ENCODE results near the gene ASAP2. TPM values are rescaled to one million over a fixed set of nuclear protein-coding genes. Genes with fewer than 3 reads are reported as not detected.

The ASAP2 gene
- total RNA-seq, 1 experiment from 2014 or later: 60.3 TPM

DNA sequence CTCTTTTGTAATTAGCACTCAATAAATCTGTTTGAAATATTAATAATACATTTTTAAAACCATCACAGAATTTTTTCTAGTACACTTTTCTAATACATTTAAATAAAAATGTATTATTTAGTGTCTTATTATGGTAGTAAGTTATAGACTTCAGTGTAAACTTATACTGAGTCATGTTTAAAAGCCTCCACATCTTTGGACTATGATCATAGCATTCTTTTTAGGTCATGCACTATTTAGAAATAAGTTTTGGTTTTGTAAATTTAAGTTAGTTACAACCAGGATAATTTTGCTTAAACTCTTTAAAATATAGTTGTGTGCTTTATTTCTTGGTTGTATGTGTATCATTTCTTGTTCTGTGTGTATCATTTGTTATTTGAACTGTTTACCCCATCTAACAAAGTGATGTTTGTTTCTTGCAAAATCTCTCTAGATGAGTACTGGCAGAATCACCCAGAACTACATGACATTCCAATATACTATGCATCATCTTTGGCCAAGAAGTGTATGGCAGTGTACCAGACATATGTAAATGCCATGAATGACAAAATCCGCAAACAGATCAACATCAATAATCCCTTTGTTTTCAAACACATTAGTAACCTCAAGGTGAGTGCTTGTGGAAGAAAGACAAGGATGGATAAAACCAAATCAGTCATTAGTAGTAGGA lies 233.6 kb downstream of the ASAP2 start:
- BruUV-seq (replicated peaks): no TSS peak
- DNase-seq: no peak
- no peak for TF ChIP-seq EZH2 (IDR thresholded peaks at IDR 0.05; ENCODE audit: low read depth)
- TF ChIP-seq, protein P1, sequence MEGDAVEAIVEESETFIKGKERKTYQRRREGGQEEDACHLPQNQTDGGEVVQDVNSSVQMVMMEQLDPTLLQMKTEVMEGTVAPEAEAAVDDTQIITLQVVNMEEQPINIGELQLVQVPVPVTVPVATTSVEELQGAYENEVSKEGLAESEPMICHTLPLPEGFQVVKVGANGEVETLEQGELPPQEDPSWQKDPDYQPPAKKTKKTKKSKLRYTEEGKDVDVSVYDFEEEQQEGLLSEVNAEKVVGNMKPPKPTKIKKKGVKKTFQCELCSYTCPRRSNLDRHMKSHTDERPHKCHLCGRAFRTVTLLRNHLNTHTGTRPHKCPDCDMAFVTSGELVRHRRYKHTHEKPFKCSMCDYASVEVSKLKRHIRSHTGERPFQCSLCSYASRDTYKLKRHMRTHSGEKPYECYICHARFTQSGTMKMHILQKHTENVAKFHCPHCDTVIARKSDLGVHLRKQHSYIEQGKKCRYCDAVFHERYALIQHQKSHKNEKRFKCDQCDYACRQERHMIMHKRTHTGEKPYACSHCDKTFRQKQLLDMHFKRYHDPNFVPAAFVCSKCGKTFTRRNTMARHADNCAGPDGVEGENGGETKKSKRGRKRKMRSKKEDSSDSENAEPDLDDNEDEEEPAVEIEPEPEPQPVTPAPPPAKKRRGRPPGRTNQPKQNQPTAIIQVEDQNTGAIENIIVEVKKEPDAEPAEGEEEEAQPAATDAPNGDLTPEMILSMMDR (conservative IDR thresholded peaks at IDR 0.05): no peak
- Histone ChIP-seq H3K36me3 (ENCODE audit: low read depth) (peaks cover 52% of the 10 kb centered on the region), H2AFZ (no peak overlapping the region), H3K27me3 (ENCODE audit: insufficient read depth, low read depth) (no peaks in the 10 kb centered on the region), H3K9me3 (ENCODE audit: insufficient read depth, low read depth) (no peaks in the 10 kb centered on the region), H3K4me1 (replicated peaks; ENCODE audit: insufficient read depth) (no peaks in the 10 kb centered on the region), H4K20me1 (ENCODE audit: insufficient read depth) (no peaks in the 10 kb centered on the region), H3K79me2 (ENCODE audit: low read depth) (no peaks in the 10 kb centered on the region), H3K27ac (no peak overlapping the region), H3K4me2 (no peak overlapping the region), H3K4me3 (no peak overlapping the region), H3F3A (ENCODE audit: insufficient read depth, low read depth) (0 out of 2 replicates have a peak, but pooled peaks cover 10% of the 10 kb centered on the region), H3K9me2 (ENCODE audit: insufficient read depth) (no peaks in the 10 kb centered on the region)
- intact Hi-C loops (cut with micrococcal nuclease; ENCODE audit: unreplicated experiment): no loop called here
- CTCF ChIA-PET: no interaction called here
- POLR2A ChIA-PET (ENCODE audit: unreplicated experiment): no interaction called here

DNA sequence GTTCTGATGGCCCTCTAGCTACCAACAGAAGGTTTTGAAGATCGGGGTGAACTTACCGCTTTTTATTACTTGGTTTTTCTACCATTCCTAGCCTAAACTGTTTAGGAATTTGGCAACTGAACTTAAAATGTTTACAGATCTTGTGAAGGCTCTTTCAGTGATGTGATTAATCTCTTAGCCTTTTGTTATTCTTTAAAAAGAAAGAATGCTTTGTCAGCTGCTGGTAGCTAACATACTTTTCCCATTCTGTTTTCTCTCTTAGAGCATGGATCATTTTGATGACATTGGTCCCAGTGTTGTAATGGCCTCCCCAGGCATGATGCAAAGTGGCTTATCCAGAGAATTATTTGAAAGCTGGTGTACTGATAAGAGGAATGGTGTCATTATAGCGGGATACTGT lies 234.9 kb downstream of the ASAP2 start:
- H3K4me2 ChIP-seq: no peak overlapping the region
- POLR2A ChIA-PET (ENCODE audit: unreplicated experiment): no interaction called here
- H3K79me2 ChIP-seq (ENCODE audit: low read depth): no peaks in the 10 kb centered on the region
- no peak overlapping the region for H3K27ac ChIP-seq
- CTCF ChIA-PET: no interaction called here
- no peak overlapping the region for H2AFZ ChIP-seq
- peaks cover 47% of the 10 kb centered on the region for H3K36me3 ChIP-seq (ENCODE audit: low read depth)
- no peaks in the 10 kb centered on the region for H4K20me1 ChIP-seq (ENCODE audit: insufficient read depth)
- no peak overlapping the region for H3K4me3 ChIP-seq
- TF ChIP-seq, protein P1 (conservative IDR thresholded peaks at IDR 0.05): no peak
- TF ChIP-seq EZH2 (IDR thresholded peaks at IDR 0.05; ENCODE audit: low read depth): no peak
- BruUV-seq (replicated peaks): no TSS peak
- 0 out of 2 replicates have a peak, but pooled peaks cover 10% of the 10 kb centered on the region for H3F3A ChIP-seq (ENCODE audit: insufficient read depth, low read depth)
- H3K9me2 ChIP-seq (ENCODE audit: insufficient read depth): no peaks in the 10 kb centered on the region
- DNase-seq: no peak
- intact Hi-C loops (cut with micrococcal nuclease; ENCODE audit: unreplicated experiment): no loop called here
- H3K4me1 ChIP-seq (replicated peaks; ENCODE audit: insufficient read depth): no peaks in the 10 kb centered on the region
- no peaks in the 10 kb centered on the region for H3K9me3 ChIP-seq (ENCODE audit: insufficient read depth, low read depth)
- no peaks in the 10 kb centered on the region for H3K27me3 ChIP-seq (ENCODE audit: insufficient read depth, low read depth)

DNA sequence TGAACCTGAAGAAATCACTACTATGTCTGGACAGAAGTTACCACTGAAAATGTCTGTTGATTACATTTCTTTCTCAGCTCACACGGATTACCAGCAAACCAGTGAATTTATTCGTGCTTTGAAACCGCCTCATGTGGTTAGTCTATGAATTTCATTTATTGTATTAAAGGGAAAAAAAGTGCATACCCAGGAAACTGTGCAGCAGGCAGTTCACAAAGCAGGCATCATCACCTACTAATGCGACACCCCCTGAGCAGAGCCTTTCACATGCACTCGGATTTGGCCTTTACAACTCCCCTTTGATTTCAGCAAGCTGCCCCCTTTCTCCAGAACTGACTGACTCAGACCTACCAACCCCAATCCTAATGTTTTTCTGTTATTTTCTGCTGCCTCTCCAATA lies 236.9 kb downstream of the ASAP2 start:
- Histone ChIP-seq H3K36me3 (ENCODE audit: low read depth) (peaks cover 34% of the 10 kb centered on the region), H3K27ac (no peak overlapping the region), H3K4me3 (no peak overlapping the region), H4K20me1 (ENCODE audit: insufficient read depth) (no peaks in the 10 kb centered on the region), H3F3A (ENCODE audit: insufficient read depth, low read depth) (no peaks in the 10 kb centered on the region), H3K27me3 (ENCODE audit: insufficient read depth, low read depth) (no peaks in the 10 kb centered on the region), H3K79me2 (ENCODE audit: low read depth) (no peaks in the 10 kb centered on the region), H3K9me2 (ENCODE audit: insufficient read depth) (no peaks in the 10 kb centered on the region), H3K4me2 (no peak overlapping the region), H3K9me3 (ENCODE audit: insufficient read depth, low read depth) (no peaks in the 10 kb centered on the region), H3K4me1 (replicated peaks; ENCODE audit: insufficient read depth) (no peaks in the 10 kb centered on the region), H2AFZ (no peak overlapping the region)
- POLR2A ChIA-PET (ENCODE audit: unreplicated experiment): no interaction called here
- intact Hi-C loops (cut with micrococcal nuclease; ENCODE audit: unreplicated experiment): no loop called here
- CTCF ChIA-PET: no interaction called here
- TF ChIP-seq, protein P1 (conservative IDR thresholded peaks at IDR 0.05): no peak
- TF ChIP-seq EZH2 (IDR thresholded peaks at IDR 0.05; ENCODE audit: low read depth): no peak
- no TSS peak for BruUV-seq (replicated peaks)
- no peak for DNase-seq

All from PC-9 (cell line).